Retinal pigment epithelial cell (primary cell): Measurements from ENCODE around the gene WHRN.

Experiments used
- DNase-seq: peaks from one replicate; pipeline ENCODE4 v3.0.0-alpha.2; 2010; ENCODE audit warnings: low read depth
- H3K4me3 ChIP-seq: 2 replicates; pipeline ENCODE4 v1.5.1; 2011; ENCODE audit warnings: mild to moderate bottlenecking, low read length, control low read depth, moderate library complexity
- TF ChIP-seq, protein P1 (sequence below): conservative IDR thresholded peaks from 2 replicates; pipeline ENCODE4 v1.5.1; 2011; ENCODE audit warnings: low read depth, low read length, control low read depth, inconsistent platforms

The WHRN gene

DNA sequence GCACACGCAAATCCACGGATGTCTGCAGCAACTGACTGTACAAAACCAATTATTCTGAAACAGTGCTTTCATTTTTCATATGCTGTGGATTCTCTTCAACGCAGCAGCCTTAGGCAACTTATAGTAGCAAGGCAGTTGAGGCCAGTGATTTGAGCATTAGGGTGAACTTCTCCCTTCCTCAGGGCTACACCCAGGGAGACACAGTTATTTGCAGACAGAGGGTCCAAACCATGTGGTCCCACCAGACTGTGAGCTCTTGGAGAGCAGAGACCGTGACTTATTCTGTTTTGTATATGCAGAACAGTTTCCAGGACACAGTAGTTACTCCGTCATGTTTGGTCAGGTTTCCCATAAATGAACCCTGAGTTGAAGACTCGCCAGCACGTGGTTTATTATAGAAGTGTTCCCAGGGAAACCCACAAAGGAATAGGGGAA lies 19.0 kb upstream of the WHRN start:
- TF ChIP-seq, protein P1, sequence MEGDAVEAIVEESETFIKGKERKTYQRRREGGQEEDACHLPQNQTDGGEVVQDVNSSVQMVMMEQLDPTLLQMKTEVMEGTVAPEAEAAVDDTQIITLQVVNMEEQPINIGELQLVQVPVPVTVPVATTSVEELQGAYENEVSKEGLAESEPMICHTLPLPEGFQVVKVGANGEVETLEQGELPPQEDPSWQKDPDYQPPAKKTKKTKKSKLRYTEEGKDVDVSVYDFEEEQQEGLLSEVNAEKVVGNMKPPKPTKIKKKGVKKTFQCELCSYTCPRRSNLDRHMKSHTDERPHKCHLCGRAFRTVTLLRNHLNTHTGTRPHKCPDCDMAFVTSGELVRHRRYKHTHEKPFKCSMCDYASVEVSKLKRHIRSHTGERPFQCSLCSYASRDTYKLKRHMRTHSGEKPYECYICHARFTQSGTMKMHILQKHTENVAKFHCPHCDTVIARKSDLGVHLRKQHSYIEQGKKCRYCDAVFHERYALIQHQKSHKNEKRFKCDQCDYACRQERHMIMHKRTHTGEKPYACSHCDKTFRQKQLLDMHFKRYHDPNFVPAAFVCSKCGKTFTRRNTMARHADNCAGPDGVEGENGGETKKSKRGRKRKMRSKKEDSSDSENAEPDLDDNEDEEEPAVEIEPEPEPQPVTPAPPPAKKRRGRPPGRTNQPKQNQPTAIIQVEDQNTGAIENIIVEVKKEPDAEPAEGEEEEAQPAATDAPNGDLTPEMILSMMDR: no peak
- no peak overlapping the region for H3K4me3 ChIP-seq
- DNase-seq: no peak

GRCh38 chr9:114522847-114523246 lies 17.6 kb upstream of the WHRN start:
- no peak overlapping the region for H3K4me3 ChIP-seq
- TF ChIP-seq, protein P1: no peak
- no peak for DNase-seq

DNA sequence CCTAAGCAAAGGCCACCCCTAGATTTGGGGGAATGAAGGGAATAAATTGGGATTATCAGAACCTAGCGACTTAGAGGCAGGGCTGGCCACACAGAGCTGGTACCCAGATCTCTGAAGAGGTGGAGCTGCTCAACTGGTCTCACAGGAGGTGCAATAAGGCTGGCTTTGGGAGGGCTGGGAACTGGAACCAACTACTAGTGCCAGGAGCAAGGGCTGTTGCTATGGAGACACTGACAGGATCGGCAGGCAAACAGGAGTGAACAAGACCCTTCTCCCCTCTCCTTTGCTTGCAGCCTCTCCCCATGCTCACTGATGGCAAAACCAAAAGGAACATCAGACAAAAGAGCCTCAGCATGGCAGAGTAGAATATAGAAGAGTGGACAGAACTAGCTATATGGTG lies 17.0 kb upstream of the WHRN start:
- no peak overlapping the region for H3K4me3 ChIP-seq
- TF ChIP-seq, protein P1: no peak
- no peak for DNase-seq

GRCh38 chr9:114521846-114522245 lies 16.6 kb upstream of the WHRN start:
- H3K4me3 ChIP-seq: no peak overlapping the region
- DNase-seq: peak; percentile 63
- TF ChIP-seq, protein P1: no peak

DNA sequence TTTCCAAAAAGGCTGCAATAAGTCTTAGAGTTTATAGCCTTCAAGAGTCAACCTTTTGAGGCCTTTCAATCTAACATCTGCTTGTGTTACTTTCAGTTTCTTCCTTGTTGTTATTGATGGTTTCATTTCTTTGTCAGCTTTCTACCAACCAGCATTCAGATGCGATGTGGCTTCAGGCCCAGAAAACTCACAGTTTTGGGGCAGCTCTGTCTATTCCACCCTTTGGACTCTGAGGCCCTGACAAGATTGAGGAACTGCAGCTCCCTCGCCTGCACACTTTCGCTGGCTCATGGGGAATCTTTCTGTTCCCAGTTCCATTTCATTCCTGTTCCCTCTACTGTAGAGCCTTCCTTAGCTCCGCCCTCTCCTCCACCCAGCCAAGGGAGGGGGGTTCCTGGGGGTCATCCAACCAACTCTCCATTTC lies 13.3 kb upstream of the WHRN start:
- TF ChIP-seq, protein P1: no peak
- no peak for DNase-seq
- no peak overlapping the region for H3K4me3 ChIP-seq

- no peak overlapping the region for H3K4me3 ChIP-seq
- TF ChIP-seq, protein P1: no peak
- no peak for DNase-seq
These were observed 12.8 kb upstream of the WHRN start for GRCh38 chr9:114518120-114518519.

GRCh38 chr9:114516913-114517312 lies 11.6 kb upstream of the WHRN start:
- no peak overlapping the region for H3K4me3 ChIP-seq
- no peak for DNase-seq
- TF ChIP-seq, protein P1: no peak
